Tibial nerve (tissue), 4 donors: ENCODE results near the gene GNAQ.

ENCODE experiments used
- CTCF ChIP-seq, 5 experiments: fragments of 200-600 bp in 3 of 5; fragments of 450-650 bp in 2 of 5; sonication (generic) in 3 of 5; IDR thresholded peaks; one replicate each; pipeline ENCODE4 v1.5.1; 2016 to 2019; ENCODE audit warnings: antibody characterized with exemption in 5 of 5, mild to moderate bottlenecking in 3 of 5, moderate library complexity in 2 of 5
- EP300 ChIP-seq, 2 donors: sonication (generic); formaldehyde crosslinking; IDR thresholded peaks; one replicate each; pipeline ENCODE4 v1.6.1; 2017; ENCODE audit warnings: antibody characterized with exemption in 2 of 2, mild to moderate bottlenecking in 1 of 2
- POLR2A ChIP-seq, 2 donors: fragments of 450-650 bp; IDR thresholded peaks; one replicate each; pipeline ENCODE4 v1.6.1; 2017; ENCODE audit warnings: antibody characterized with exemption in 2 of 2, mild to moderate bottlenecking in 2 of 2, moderate library complexity in 2 of 2

- TF ChIP-seq CTCF (IDR thresholded peaks at IDR 0.05) (no peak), POLR2A (IDR thresholded peaks at IDR 0.05) (peak in 1 of 2 donors; percentile 14), EP300 (IDR thresholded peaks at IDR 0.05) (peak in 1 of 2 donors; percentile 20)
These were observed 813 bp downstream of the GNAQ start for GRCh38 chr9:78030553-78031443.
